Thoracic aorta (tissue), 2 donors: ENCODE results near the gene TMEM150C. TPM values are rescaled to one million over a fixed set of nuclear protein-coding genes. Genes with fewer than 3 reads are reported as not detected.

Experiments used
- ATAC-seq: fragments of 150-250 bp; one replicate; pipeline ENCODE4 v1.8.0; 2017; ENCODE audit warnings: low read depth; ENCODE audit not compliant: insufficient number of reproducible peaks, low FRiP score
- DNase-seq: peaks from one replicate; pipeline ENCODE4 v3.0.0-alpha.2; 2020; ENCODE audit warnings: low spot score
- H3K27ac ChIP-seq, 2 donors: fragments of 200-600 bp; sonication (generic); 1 replicate in 1 of 2; 2 replicates in 1 of 2; pipeline ENCODE4 v1.5.1; 2016; ENCODE audit warnings: mild to moderate bottlenecking in 2 of 2, moderate library complexity in 2 of 2
- H3K27me3 ChIP-seq: fragments of 200-600 bp; sonication (generic); replicated peaks from 2 replicates; pipeline ENCODE4 v1.6.0; 2016; ENCODE audit warnings: mild to moderate bottlenecking; ENCODE audit not compliant: insufficient read depth
- H3K36me3 ChIP-seq: fragments of 200-600 bp; sonication (generic); one replicate; pipeline ENCODE4 v1.5.1; 2016
- H3K4me1 ChIP-seq, 2 donors: fragments of 200-600 bp; sonication (generic); 1 replicate in 1 of 2; 2 replicates in 1 of 2; pipeline versions ENCODE4 v1.5.1 to v1.6.0; 2016; ENCODE audit warnings: low read depth in 2 of 2, mild to moderate bottlenecking in 1 of 2; ENCODE audit not compliant: control insufficient read depth in 1 of 2
- H3K4me3 ChIP-seq: fragments of 200-600 bp; sonication (generic); 2 replicates; pipeline ENCODE4 v1.5.1; 2016; ENCODE audit warnings: mild to moderate bottlenecking
- H3K9me3 ChIP-seq: fragments of 200-600 bp; sonication (generic); 2 replicates; pipeline ENCODE4 v1.5.1; 2016
- total RNA-seq, 2 donors: library from RNA; depleted of rRNA; stranded (reverse); fragments of >200 nt; gene quantifications; one replicate each; pipeline versions ENCODE4 v1.1.0 to v1.2.3, GENCODE V29; 2016
- TF ChIP-seq, protein P1 (sequence below): fragments of 200-600 bp; sonication (generic); IDR thresholded peaks from one replicate; pipeline ENCODE4 v1.5.1; 2019; ENCODE audit warnings: antibody characterized with exemption

The TMEM150C gene
- total RNA-seq, 2 donors from 2014 or later: 0.92 to 2.0 TPM

DNA sequence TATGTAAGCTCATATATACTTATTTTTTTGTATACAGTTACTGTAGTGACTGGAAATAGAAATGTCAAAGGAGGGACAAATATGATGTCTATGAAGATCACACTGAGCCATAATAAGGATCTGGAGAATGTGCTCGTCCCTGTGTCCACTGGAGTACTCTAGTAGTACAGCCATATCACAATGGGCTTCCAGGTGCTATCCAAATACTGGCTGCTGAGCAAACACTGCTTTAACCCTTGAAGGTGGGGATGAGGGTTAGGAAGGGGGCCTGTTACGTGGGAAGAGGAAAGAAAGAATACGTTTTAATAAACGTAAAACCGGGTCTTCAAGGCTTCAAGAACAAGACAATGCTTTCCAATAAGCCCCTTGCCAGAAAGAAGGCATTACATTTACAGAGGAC lies 29.8 kb upstream of the TMEM150C start:
- Histone ChIP-seq H3K27ac (no peak overlapping the region), H3K36me3 (no peaks in the 10 kb centered on the region), H3K4me1 (no peaks in the 10 kb centered on the region), H3K27me3 (no peaks in the 10 kb centered on the region), H3K4me3 (no peak overlapping the region), H3K9me3 (no peaks in the 10 kb centered on the region)
- no peak for ATAC-seq
- no peak for DNase-seq
- TF ChIP-seq, protein P1, sequence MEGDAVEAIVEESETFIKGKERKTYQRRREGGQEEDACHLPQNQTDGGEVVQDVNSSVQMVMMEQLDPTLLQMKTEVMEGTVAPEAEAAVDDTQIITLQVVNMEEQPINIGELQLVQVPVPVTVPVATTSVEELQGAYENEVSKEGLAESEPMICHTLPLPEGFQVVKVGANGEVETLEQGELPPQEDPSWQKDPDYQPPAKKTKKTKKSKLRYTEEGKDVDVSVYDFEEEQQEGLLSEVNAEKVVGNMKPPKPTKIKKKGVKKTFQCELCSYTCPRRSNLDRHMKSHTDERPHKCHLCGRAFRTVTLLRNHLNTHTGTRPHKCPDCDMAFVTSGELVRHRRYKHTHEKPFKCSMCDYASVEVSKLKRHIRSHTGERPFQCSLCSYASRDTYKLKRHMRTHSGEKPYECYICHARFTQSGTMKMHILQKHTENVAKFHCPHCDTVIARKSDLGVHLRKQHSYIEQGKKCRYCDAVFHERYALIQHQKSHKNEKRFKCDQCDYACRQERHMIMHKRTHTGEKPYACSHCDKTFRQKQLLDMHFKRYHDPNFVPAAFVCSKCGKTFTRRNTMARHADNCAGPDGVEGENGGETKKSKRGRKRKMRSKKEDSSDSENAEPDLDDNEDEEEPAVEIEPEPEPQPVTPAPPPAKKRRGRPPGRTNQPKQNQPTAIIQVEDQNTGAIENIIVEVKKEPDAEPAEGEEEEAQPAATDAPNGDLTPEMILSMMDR: no peak

DNA sequence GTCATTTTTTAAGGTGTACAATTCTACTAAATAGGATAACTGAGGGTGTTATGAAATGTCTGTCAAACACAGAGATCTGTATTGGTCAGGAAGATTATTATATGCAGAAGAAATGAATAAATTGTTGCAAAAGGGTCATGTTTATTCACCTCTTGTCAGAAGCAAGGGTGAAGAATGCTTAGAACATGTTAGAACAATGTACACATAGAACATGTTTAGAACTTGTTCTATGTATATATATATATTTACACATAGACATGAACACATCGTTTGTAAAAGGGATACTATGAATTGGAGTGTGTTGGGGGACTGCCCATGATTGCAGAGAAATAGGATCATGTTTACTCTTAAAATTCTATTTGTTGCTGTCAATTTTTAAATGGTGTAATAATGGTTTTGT lies 28.0 kb upstream of the TMEM150C start:
- H3K4me3 ChIP-seq: no peak overlapping the region
- TF ChIP-seq, protein P1: no peak
- H3K27ac ChIP-seq: no peak overlapping the region
- no peaks in the 10 kb centered on the region for H3K36me3 ChIP-seq
- no peak for ATAC-seq
- no peak for DNase-seq
- no peaks in the 10 kb centered on the region for H3K27me3 ChIP-seq
- H3K9me3 ChIP-seq: no peaks in the 10 kb centered on the region
- no peaks in the 10 kb centered on the region for H3K4me1 ChIP-seq

DNA sequence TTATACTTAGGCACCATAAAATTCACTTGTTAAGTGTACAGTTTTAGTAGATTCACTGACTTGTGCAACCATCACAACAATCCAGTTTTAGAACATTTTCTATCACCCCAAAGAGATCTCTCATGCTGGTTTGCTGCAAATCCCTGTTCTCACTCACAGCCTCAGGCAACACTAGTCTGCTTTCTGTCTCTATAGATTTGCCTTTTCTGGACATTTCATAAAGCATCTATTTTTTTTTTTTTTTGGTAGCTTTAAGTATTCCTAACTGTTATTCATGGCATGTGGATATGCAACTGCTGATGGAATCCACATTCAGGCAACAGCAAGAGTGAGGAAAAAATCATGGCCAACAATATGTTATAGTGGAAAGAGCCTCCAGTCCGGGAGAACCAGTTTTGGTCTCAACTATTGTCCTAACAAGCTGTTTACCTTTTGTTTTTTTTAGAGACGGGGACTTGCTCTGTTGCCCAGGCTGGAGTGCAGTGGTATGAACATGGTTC lies 27.0 kb upstream of the TMEM150C start:
- Histone ChIP-seq H3K9me3 (no peaks in the 10 kb centered on the region), H3K4me1 (no peaks in the 10 kb centered on the region), H3K4me3 (no peak overlapping the region), H3K27ac (no peak overlapping the region), H3K27me3 (no peaks in the 10 kb centered on the region), H3K36me3 (no peaks in the 10 kb centered on the region)
- TF ChIP-seq, protein P1: no peak
- ATAC-seq: no peak
- no peak for DNase-seq

DNA sequence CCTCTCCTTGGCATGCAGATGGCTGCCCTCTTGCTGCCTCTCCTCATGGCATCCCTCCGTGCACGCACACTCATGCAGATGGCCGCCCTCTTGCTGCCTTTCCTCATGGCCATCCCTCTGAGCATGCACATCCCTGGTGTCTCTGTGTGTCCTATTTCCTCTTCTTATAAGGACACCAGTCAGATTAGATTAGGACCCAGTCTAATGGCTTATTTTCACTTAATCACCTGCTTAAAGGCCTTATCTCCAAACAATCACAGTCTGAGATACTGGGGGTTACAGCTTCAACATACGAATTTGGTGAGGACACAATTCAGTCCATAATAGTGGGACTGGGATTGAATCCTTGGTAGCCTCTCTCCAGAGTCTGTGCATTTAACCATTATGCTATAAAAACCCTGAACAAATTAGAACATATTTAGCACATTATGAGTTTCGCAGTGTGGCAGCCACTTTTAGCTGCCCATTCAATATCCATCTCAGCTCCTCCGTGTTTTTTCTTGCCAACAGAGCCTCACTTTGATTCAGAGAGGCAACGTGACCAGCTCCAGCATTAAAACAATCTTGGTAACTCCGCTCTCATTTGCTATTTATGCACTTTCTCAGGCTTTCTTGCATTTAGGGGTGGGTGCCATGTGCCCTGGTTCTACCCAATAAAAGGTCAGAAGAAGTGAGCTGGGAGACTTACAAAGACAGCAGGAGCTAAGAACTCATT lies 26.2 kb upstream of the TMEM150C start:
- H3K27me3 ChIP-seq: no peaks in the 10 kb centered on the region
- H3K4me1 ChIP-seq: no peaks in the 10 kb centered on the region
- ATAC-seq: no peak
- TF ChIP-seq, protein P1: no peak
- H3K27ac ChIP-seq: no peak overlapping the region
- no peaks in the 10 kb centered on the region for H3K9me3 ChIP-seq
- H3K36me3 ChIP-seq: no peaks in the 10 kb centered on the region
- no peak overlapping the region for H3K4me3 ChIP-seq
- no peak for DNase-seq

DNA sequence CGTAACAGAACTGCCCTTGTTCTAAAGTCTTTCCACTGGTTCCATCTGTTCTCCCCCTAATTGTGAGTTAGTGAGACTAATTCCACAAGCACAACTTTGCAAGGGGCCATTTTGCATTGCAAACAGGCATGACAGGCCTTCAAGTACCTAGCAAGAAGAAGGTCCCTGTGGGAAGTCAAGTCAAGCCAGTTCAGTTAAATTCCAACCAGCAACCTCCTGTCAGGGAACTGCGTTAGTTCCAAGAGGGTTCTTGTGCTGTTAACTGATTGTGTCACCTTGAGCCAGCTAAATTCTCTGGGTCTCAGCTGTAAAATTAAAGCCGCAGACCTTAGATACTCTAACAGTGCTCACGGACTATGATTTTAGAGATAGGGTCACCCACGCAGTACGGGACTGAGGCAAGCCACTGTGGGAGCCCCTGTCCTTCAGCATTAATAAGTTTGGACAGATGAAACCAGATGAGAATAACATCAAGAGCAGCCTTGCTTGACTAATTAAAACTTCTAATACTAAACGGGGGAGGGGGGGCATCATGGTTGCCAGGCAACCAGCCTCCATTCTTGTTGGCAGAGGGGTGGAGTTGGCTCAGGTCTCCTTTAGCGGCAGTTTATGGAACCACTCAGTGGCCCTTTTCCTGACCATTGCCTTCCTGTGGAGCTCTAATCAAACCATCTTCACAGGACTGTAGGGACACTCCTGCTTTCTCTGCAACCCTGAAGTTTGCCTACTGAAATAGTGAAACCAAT lies 24.1 kb upstream of the TMEM150C start:
- Histone ChIP-seq H3K27ac (no peak overlapping the region), H3K9me3 (no peaks in the 10 kb centered on the region), H3K27me3 (no peaks in the 10 kb centered on the region), H3K36me3 (no peaks in the 10 kb centered on the region), H3K4me1 (no peaks in the 10 kb centered on the region), H3K4me3 (no peak overlapping the region)
- ATAC-seq (no peak), DNase-seq (no peak)
- TF ChIP-seq, protein P1: no peak
